Measurements from ENCODE around the gene HLCS.

HLCS gene

DNA sequence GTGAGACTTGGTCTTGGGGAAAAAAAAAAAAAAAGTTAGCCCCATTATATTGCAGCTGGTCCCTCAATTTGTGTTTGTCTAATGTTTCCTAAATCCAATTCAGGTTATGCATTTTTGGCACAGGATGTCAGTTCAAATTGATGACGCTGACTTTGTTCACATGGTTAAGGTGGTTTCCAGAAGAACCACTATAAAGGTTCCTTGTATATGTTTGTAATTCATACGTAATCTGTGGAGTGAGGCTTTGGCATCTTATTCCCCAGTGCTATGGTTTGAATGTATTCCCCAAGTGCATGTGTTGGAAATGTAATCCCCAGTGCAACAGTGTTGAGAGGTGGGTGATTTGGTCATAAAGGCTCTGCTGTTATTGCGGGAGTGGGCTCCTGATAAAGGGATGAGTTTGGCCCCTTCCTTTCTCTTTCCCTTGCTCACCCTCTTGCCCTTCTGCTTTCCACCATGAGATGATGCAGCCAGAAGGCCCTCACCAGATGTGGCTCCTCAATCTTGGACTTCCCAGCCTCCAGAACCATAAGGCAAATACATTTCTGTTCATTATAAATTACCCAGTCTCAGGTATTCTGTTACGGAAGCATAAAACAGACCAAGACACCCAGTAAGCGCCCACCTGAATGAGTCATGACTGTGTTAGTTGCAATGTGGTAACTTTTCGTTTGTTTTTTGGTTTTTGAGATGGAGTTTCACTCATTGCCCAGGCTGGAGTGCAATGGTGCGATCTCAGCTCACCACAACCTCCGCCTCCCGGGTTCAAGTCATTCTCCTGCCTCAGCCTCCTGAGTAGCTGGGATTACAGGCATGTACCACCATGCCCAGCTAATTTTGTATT lies 19.5 kb upstream of the HLCS start:
- no peak for DNase-seq

DNA sequence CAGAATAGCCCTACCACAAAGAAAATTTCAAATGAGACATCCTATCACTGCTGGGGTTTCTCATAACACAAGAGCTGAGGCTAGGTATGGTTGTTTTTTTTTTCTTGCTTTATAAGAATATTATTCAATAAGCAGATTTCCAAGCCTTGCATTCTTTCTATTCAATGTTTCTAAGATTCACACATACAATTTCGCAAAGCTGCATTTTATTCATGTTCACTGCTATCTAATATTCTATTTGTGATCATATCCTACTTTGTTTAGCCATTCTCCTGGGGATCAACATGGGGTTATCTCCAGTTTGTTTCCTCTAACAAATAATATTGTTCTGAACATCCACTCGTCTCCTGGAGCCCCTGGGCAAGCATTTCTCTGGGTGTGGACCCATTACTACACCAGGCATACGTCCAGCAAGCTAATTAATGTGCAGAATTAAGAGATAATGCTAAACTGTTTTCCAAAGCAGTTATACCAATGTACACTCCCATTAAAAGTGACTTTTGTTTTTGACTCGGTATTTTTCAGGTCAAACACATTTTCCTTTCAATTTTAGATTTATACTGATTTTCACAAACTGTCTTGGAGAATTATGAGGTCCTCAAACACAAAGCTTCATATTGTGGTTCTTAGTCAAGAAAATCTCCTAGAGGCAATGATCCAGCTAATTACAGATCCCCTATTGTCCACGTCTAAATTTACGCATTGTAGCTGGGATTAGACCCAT lies 15.7 kb upstream of the HLCS start:
- DNase-seq, result no peak

DNA sequence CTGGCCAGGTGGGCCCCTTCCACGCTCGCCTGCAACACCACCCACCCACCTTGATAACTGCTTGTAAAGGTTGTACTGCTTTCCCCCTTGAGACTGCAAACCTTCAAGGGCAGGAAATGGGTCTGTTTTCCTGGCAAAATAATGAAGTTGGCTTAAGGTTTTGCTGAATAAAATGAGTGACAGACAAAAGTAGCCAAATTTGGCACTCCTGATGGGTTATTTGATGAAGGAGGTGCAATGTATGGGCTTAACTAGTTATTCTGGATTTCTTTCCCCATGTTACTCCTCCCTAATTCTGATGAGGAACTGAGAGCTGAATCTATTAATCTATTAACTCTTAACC lies 14.6 kb upstream of the HLCS start:
- DNase-seq, result no peak

DNA sequence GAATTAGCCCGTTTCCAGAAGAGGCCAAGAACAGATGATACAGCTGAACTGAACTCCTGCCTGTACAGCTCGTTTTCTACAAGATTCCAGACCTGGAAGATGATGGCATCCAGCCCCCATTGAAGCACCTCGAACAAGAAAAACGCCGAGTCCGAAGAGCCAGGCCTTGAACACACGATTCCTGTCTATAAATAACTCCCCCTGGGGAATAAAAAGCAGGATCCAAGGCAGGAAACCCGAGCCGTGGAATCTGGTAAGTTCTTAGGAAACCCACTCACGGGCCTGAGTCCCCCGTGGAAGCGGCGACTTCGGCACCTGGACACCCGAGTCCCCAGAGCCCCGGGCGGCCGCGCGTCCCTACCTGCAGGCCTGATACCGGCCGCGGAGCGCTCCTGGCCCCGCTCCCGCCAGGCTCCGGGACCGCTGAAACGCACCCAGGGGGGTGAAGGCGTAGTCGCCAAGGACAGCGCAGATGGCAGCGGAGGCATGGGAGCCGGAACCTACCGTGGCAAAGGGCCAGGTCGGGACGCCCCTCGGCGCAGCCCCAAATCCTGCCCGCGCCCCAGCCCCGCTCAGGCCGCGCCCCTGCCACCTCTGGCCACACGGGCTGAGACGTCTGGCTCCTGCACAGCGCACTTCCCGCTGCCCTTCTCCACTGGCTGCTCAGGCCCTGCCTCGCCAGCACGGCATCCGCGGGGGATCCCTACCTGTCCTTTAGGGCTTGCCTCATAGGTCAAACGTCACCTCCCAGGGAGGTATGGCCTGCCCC lies 14.0 kb upstream of the HLCS start:
- peak; percentile 29 for DNase-seq

DNA sequence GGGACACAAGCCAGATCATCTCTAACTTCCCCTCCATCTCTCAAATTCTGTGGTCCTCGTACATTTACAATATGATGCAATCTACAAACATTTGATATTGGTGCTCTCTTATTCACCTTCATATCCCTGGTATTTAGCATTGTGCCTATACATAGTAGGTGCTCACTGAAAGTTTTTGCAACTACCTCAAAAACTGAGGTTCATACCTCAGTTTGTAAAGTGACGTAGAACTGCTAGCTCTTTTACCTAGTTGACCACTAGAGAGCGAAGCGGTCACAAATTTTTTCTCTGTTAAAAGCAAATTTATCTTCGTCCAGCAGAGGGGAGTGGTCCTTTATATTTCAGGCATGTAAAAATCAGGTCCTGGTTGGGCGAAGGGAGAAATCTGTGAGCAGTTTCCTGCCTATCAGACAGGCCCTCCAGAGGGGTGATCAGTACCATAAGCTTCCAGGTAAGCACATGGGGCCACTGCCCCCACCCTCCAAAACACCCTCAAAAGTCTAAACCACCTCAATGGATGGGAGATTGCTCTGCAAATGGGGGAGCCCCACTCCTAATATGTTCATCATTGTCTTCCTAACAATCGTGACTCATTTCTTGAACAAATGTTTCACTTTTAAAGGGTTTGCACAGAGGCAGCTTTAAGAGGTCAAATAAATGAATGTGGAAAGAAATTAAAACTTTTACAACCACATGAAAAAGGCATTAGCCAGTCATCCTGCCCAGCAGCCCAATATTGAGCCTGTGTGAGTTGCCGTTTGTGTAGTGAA lies 10.6 kb upstream of the HLCS start:
- DNase-seq, result peak; percentile 90

DNA sequence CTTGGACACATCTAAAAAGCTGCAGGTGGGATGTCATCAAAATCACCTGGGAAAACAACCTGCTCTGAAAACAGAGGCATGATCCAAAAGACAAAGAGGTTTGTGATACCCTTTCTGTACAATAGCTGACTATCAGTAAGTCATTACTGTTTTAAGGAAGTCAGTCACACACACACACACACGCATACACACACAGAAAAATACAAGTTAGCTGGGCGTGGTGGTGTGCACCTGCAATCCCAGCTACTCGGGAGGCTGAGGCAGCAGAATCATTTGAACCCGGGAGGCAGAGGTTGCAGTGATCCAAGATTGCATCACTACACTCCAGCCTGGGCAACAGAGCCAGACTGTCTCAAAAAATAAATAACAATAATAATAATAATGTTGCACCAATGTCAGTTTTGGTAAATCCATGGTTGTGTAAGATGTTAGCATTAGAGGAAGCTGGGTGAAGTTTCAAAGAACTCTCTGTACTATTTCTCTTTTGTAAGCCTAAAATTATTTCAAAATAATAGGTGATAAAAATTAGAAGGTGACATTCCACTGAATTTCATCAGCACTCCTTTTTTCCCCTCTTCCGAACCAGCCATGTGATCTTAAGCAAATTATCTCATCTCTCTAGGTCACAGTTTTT lies 9.9 kb upstream of the HLCS start:
- no peak for DNase-seq

DNA sequence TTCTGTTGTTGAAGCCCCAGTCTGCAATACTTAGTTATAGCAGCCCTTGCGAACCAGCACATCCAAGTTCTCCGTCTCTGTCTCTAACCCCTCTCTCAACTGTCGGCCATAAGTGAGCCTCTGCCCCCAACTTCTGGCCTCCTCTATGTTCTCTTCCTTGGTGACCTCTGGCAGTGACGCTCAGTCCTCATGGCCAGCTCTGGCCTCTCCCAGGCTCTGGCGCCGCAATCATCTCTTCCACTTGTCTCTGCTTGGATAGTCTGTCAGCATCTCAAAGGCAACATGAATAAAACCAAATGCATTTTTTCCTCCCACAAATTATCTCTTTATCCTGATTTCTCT lies 8.4 kb upstream of the HLCS start:
- no peak for DNase-seq

DNA sequence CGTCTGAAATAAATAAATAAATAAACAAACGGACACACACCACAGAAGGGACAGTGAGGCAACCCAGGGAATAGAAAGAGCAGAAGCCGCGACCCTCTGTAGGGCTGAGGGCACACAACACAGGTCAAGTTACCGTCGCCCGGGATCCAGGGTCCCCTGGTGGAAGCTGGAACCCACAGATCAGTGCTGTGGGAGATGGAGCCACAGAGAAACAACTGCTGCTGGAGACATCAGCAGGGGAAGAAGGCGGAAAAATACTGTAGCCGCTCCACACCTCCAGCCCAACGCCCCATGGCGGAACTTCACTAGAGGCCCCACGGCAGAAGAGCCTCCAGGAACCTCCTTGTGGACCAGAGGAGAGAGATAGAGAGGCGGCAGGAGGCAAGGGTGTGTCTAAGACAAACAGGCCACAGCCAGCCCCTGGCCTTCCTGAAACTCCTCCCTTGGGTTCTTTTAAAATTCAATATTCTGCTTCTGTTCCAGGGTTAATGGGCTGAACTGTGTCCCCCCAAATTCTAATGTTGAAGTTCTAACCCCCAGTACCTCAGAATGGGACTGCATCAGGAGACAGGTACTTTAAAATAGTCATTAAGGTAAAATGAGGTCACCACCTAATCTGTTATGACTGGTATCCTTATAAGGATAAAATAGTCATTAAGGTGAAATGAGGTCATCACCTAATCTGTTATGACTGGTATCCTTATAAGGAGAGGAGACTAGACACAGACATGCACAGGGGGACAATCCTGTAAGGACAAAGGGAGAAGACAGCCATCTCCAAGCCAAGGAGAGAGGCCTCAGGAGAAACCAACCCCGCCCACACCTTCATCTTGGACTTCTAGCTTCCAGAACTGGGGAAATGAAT lies 7.7 kb upstream of the HLCS start:
- DNase-seq, result no peak

DNA sequence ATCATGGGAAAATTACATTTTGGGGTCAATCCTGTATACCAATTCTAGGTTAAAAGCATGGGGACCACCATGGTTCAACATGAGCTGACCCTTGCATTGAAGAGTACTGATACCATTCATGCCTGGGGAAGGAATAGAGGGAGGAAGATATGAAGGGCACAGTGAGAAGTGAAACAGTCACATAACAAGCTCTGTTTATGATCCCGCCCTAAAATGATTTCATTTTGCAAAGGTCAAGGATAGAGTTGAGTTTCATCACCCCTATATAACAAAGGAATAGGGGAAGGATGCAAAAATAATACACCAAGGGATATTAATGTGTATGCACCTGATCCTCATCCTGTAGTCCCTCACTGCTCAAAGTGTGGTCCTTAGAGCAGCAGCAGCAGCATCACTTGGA lies 2.5 kb upstream of the HLCS start:
- DNase-seq, result no peak

DNA sequence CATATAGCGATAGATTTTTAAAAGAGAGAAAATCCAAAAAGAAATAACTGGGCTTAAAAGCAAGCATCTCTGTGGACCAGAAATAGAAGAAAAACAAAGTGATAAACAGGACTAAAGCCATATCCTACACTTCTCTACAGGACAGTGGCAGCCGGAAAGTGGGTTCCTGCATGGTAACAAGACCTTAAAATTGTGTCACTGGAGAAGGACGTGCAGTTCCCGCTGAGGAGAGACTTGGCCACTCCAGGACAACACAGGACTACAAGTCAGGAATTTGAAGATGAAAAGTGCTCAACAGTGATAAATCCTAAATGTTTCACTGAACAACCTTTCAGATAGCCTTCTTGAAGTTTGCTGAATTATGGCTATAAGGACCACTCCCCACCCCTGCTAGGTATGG lies 1.9 kb upstream of the HLCS start:
- no peak for DNase-seq

DNA sequence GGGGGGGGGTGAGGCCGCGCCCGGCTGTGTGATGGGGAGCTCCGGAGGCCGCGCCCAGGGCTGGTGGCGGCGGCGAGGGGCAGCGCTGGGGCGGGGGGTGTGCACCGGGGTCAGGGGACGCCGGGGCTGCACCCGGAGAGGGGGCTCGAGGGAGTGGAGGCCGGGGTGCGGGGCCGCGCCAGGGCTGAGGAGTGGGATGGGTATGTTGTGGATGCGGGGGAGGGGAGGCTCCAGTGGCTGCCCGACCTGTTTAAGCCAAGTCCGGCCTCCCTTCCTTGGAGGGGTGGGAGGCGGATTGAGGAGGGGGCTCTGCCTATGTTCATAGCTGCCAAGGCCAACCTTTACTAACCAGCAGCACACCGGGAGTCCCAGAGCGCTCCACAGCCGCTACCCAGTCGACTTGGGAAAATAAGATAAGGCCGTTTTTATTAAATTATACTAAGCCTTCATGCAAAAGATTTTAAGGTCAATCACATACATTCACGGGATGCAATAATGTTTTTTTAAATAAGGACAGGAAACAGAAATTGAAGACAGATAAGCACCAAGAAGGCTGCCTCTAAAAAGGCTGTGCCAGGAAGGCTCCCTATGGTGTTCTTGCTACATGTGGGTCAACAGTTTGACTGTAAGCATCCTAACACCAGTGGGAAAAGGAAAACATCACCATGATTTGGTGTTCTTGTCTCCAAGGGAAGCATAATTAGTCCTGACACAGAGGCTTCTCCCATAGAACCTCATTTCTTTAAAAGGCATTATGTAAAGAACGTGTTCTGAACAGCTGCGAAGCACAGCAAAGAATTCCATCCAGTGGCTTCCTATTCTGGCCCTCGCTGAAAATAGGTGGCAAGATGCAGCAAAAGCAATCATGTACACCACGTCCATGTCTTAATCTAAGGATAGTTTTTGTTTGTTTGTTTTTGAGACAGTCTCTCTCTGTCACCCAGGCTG lies 626 bp upstream of the HLCS start:
- DNase-seq, result peak; percentile 58

DNA sequence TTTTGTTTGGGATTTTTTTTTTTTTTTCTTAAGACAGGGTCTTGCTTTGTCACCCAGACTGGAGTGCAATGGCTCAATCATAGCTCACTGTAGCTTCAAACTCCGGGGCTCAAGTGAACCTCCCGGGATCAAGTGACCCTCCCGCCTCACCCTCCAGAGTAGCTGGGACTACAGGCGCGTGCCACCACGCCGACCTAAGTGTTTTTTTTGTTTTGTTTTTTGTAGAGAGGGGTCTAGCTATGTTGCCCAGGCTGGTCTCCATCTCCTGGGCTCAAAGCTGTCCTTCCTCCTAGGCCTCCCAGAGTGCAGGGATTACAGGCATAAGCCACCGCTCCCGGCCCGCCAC lies 776 bp downstream of the HLCS start:
- DNase-seq, result no peak

DNA sequence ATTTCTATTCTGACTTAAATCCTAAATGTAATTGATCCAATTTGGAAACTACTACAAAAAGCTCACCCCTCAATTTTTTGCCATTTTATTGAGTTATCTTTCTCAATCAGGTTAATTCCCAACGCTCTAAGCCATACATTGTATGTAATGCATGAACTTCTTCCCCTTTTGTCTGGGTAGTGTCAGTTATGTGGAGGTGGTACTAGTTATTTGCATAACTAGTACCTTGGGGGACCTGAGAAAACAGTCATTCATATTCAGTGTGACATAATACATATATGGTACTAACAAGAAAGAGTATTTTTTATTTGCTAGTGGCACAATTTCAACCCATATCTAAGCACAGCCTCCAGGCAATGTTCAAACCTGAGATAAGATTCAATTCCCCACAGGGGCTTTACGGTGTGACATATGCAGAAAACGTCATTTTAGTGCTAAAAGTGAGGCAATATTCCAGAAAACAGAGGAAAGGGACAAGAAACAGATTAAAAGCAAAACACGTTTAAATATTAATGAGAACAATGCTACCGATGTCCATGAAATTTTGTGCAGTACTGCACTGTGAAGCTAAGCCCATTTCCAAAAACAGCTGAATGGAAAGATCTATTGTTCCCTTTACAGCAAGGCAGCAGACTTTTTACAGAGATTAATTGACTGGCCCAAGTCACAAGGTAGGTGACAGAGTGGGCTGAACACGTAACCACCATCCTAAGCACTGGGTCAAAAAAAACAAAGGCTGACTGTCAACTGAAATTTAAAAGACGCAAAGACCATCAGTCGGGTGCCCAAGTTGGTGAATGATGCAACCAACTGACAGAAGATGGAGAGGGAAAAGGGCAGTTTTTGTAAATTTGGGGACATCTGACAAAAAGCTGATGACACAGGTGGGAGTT lies 1.4 kb downstream of the HLCS start:
- peak; percentile 40 for DNase-seq

DNA sequence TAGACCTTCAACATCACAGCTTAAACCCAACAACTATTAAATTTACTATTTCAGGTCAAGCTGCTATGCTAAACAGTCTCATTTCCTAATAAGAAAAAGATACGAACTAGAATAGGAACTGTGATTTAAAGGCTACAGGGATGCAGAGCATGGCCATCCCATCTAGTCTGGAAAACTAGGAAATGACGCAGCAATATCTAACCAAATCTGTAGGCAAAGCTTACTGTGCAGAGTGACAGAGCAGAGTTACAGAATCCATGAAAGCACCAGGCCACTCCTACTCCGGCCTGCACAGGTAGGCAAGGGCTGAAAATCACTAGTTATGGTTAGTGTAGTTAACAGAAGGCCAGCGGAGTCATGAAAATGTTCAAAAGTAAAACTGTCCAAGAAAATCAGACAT lies 2.1 kb downstream of the HLCS start:
- DNase-seq, result no peak

DNA sequence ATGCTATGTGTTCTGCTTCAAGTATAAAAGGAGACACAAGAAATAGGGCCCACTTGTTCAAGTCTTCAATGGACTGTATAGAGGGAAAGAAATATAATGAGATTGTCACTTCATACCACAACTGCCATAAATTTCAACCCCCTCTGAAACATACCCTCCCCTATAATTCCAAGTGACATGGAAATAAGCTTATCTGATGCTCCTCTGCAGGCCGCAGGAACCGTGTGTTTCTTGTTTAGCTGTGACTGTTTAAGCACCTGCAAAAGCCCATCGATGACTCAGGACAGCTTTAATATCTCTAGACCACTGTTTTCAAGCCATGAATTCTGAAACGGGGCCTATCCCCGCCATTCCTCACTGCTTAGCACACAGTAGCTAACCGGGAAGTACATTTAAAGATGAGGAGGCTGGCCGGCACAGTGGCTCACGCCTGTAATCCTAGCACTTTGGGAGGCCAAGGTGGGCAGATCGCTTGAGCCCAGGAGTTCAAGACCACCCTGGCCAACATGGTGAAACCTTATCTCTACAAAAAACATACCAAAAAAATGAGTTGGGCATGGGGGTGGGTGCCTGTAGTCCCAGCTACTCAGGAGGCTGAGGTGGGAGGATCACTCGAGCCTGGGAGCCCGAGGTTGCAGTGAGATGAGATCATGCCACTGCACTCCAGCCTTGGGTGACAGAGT lies 4.2 kb downstream of the HLCS start:
- no peak for DNase-seq

DNA sequence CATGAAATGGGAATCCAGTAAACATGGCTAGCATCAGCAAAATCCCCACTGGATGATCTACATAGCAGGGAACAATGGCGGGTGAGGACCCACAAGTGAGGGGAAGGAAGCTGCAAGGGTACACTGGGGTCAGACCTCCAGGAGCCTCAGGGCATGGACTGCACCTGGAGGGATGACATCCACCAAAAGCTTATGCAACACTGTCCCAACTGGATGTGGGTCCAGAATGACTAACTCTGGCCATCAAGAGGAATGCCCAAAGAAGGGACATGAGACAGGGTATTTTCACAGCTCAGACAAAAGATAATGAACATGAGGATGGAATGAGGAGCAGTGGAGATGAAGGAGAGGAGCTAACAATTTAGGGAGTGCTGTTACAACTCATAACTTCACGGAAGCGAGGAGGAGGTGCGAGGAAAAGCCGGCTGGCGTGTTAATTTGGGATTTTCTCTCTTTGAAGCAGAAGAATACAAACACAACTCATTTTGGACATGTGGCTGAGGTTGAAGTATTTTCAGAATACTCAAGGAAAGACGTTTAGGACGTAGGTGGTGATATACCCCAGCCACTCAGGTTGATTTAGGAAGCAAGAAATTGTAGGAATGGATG lies 5.7 kb downstream of the HLCS start:
- DNase-seq, result no peak

DNA sequence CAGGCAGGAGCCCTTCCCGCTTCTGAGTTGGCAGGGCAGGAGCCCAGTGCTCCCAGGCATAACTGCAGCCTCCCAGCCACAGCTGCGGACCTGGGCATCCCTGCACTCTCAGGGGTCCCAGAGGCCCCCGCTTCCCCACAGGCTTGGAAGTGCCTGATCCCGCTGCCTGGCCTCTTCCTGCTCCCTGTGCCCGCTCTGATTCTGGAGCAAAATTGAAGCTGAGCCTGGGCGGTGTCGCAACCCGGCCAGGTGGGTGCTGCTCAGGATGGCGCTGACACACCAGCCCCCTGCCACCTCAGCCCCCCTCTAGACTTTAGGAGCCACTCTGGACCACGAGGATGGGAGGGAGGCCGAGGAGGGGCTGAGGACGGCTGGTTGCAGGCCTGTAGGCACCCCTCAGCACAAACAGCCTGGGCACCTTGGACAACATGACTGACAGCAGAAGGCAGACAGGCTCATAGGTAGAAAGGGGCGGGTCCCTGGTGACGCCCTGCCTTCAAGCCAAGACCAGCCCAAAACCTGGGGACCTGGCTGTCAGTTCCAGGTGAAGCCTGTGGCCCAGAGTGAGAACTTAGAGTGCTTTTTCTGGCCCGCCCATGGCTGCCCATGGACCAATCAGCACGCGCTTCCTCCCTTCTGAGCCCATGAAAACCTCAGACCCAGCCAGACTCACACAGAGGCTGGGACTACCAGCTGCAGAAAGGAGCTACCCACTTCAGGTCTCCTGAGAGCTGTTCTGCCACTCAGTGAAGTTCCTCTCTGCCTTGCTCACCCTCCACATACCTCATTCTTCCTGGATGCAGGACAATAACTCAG lies 7.2 kb downstream of the HLCS start:
- DNase-seq, result no peak

DNA sequence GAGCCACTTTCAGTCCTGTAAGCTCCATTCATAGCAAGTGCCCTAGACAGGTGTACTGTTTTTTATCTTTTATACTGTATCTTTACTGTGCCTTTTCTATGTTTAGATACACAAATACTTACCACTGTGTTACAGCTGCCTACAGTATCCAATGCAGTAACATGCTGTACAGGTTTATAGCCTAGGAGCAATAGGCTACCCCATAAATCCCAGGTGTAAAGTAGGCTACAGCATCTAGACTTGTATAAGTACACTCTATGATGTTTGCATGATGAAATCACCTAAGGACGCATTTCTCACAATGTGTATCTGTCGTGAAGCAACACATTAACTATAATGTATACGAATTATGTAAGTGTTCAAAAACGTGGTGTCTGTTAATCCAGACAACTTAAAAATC lies 10.7 kb downstream of the HLCS start:
- DNase-seq, result no peak

All from hematopoietic multipotent progenitor cell treated with erythropoietin and hydrocortisone succinate and interleukin-3 and kit ligand, for 4 days (in vitro differentiated cells).